ENCODE data around the gene USP53. TPM values are rescaled to one million over a fixed set of nuclear protein-coding genes. Genes with fewer than 3 reads are reported as not detected.
"Not testable (repeated sequence)": the region's sequence is repeated elsewhere in the genome, so short reads cannot be mapped to it uniquely, and the experiment has no call there.

USP53 gene
- total RNA-seq, 1 donor from 2014 or later, result 5.6 TPM

- ATAC-seq (no peak), DNase-seq (ENCODE audit: low spot score) (no peak)
Observed at GRCh38 chr4:119227690-119228089, 15.2 kb downstream of the USP53 start.

- DNase-seq (ENCODE audit: low spot score) (no peak), ATAC-seq (no peak)
Observed at GRCh38 chr4:119228406-119228805, 15.9 kb downstream of the USP53 start.

- ATAC-seq, result peak; percentile 48
- no peak for DNase-seq (ENCODE audit: low spot score)
Observed at GRCh38 chr4:119229908-119230687, 17.6 kb downstream of the USP53 start.

GRCh38 chr4:119231491-119231890, 19.0 kb downstream of the USP53 start:
- ATAC-seq, result no peak
- no peak for DNase-seq (ENCODE audit: low spot score)

GRCh38 chr4:119232286-119232685, 19.8 kb downstream of the USP53 start:
- no peak for ATAC-seq
- DNase-seq (ENCODE audit: low spot score), result no peak

- DNase-seq (ENCODE audit: low spot score), result no peak
- ATAC-seq, result no peak
Observed at GRCh38 chr4:119233191-119233590, 20.7 kb downstream of the USP53 start.

- DNase-seq (ENCODE audit: low spot score), result no peak
- no peak for ATAC-seq
Observed at GRCh38 chr4:119233750-119234149, 21.2 kb downstream of the USP53 start.

- ATAC-seq (no peak), DNase-seq (ENCODE audit: low spot score) (no peak)
Observed at GRCh38 chr4:119237201-119237600, 24.7 kb downstream of the USP53 start.

- DNase-seq (ENCODE audit: low spot score), result no peak
- ATAC-seq, result no peak
Observed at GRCh38 chr4:119237642-119238041, 25.1 kb downstream of the USP53 start.

- no peak for ATAC-seq
- DNase-seq (ENCODE audit: low spot score), result no peak
Observed at GRCh38 chr4:119238068-119238722, 25.7 kb downstream of the USP53 start.

- ATAC-seq (no peak), DNase-seq (ENCODE audit: low spot score) (no peak)
Observed at GRCh38 chr4:119240128-119240527, 27.6 kb downstream of the USP53 start.

GRCh38 chr4:119240568-119240967, 28.1 kb downstream of the USP53 start:
- DNase-seq (ENCODE audit: low spot score) (no peak), ATAC-seq (no peak)

- ATAC-seq, result no peak
- DNase-seq (ENCODE audit: low spot score), result no peak
Observed at GRCh38 chr4:119242417-119242816, 29.9 kb downstream of the USP53 start.

GRCh38 chr4:119243868-119244267, 31.4 kb downstream of the USP53 start:
- no peak for ATAC-seq
- DNase-seq (ENCODE audit: low spot score), result no peak

- ATAC-seq, result no peak
- DNase-seq (ENCODE audit: low spot score), result no peak
Observed at GRCh38 chr4:119244344-119244743, 31.8 kb downstream of the USP53 start.

- ATAC-seq, result no peak
- no peak for DNase-seq (ENCODE audit: low spot score)
Observed at GRCh38 chr4:119244832-119245231, 32.3 kb downstream of the USP53 start.

GRCh38 chr4:119246177-119246733, 33.7 kb downstream of the USP53 start:
- ATAC-seq (no peak), DNase-seq (ENCODE audit: low spot score) (no peak)

GRCh38 chr4:119251037-119251436, 38.5 kb downstream of the USP53 start:
- not testable (repeated sequence) for DNase-seq (ENCODE audit: low spot score); ATAC-seq

- not testable (repeated sequence) for DNase-seq (ENCODE audit: low spot score)
Observed at GRCh38 chr4:119255223-119255622, 42.7 kb downstream of the USP53 start.

GRCh38 chr4:119260528-119260927, 48.0 kb downstream of the USP53 start:
- no peak for DNase-seq (ENCODE audit: low spot score)
- no peak for ATAC-seq

More at GRCh38 chr4:119255223-119255622, 42.7 kb downstream of the USP53 start:
- not testable (repeated sequence) for ATAC-seq

GRCh38 chr4:119261986-119262385, 49.5 kb downstream of the USP53 start:
- no peak for ATAC-seq
- no peak for DNase-seq (ENCODE audit: low spot score)

- DNase-seq (ENCODE audit: low spot score) (no peak), ATAC-seq (no peak)
Observed at GRCh38 chr4:119264743-119265142, 52.2 kb downstream of the USP53 start.

Measured in left lobe of liver (tissue), 2 donors.